Measurements from ENCODE around the gene FHDC1.

DNA sequence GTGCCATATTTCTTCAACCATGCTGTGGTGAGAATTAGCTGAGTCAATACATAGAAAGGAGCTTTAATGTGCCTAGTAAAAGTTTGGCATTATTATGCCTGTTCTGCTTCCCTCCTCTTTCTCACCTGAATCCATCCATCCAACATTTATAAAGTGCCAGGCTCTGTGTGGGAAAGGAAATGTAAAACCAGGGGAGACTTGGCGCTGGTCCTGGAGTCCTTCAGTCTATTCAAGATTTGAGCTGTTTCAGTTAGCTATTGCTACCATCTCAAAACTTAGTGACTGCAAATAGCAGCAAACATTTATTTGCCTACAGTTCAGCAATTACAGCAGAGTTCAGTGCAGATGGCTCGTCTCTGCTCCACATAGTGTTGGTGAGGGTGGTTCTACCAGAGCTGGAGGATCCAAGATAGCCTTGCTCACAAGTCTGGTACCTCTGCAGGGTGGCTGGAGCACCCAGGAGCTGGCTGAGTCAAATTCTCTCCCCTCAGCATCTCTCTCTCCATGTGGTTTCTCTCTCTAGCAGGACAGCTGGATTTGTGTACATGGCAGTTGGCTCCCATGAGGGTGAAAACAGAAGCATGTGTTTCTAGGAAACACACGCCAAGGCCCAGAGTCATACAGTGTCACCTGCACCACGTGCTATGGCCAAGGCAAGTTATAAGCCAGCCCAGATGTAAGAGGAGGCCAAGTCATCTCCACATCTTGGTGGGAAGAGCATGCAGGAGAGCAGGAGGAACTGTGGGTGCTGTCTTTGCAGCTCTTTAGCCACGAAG lies 77.3 kb downstream of the FHDC1 start:
- TF ChIP-seq TAF1 (IDR thresholded peaks at IDR 0.05; ENCODE audit: borderline replicate concordance, insufficient read depth, low read length) (no peak), POLR2AphosphoS5 (IDR thresholded peaks at IDR 0.05; ENCODE audit: low read depth, low read length) (no peak)
